GM12878 (cell line): ENCODE results near the gene HIVEP2. TPM values are rescaled to one million over a fixed set of nuclear protein-coding genes. Genes with fewer than 3 reads are reported as not detected.

Experiments used
- CUX1 ChIP-seq: IDR thresholded peaks from 2 replicates; pipeline ENCODE4 v1.6.1; 2012; ENCODE audit warnings: improper control_type of control experiment, low read depth, low read length; ENCODE audit not compliant: insufficient replicate concordance
- IRF3 ChIP-seq: fragments of 450-650 bp; IDR thresholded peaks from 2 replicates; pipeline ENCODE4 v1.6.1; 2014; ENCODE audit warnings: mild to moderate bottlenecking
- IRF5 ChIP-seq: fragments of 450-650 bp; IDR thresholded peaks from 2 replicates; pipeline ENCODE4 v1.6.1; 2017; ENCODE audit warnings: borderline replicate concordance
- NKRF ChIP-seq: fragments of 450-650 bp; conservative IDR thresholded peaks from 2 replicates; pipeline ENCODE4 v1.6.1; 2017; ENCODE audit warnings: mild to moderate bottlenecking, moderate library complexity
- NR2F1 ChIP-seq: fragments of 450-650 bp; conservative IDR thresholded peaks from 2 replicates; pipeline ENCODE4 v1.6.1; 2017; ENCODE audit warnings: mild to moderate bottlenecking
- RAD21 ChIP-seq: IDR thresholded peaks from 2 replicates; pipeline ENCODE4 v1.6.1; 2011; ENCODE audit warnings: mild to moderate bottlenecking, low read depth, low read length, moderate library complexity; ENCODE audit not compliant: insufficient read depth
- polyA plus RNA-seq, 11 experiments: library from polyadenylated mRNA; depleted of rRNA in 4 of 11; unstranded in 6 of 11; stranded (reverse) in 5 of 11; fragments of >200 nt; fragmentation: Nextera tagmentation in 4 of 11; fragmentation: Illumina TruSeq in 1 of 11; extraction: Ambion mirVana in 4 of 11; extraction: Trizol in 1 of 11; gene quantifications; 1 replicate in 1 of 11; 2 replicates in 10 of 11; pipeline versions ENCODE4 v1.2.1 to v1.2.3, GENCODE V29; 2011 to 2016; ENCODE audit warnings: inconsistent platforms in 2 of 11, missing spikeins in 2 of 11, low read depth in 1 of 11
- total RNA-seq, 4 experiments: library from RNA; depleted of rRNA in 3 of 4; stranded (reverse); fragments of >200 nt in 3 of 4; fragmentation: Illumina TruSeq in 1 of 4; extraction: Trizol in 1 of 4; gene quantifications; 2 replicates each; pipeline versions ENCODE4 v1.2.1 to v1.2.3, GENCODE V29; 2013 to 2021

The HIVEP2 gene
- total and polyA plus RNA-seq, 10 of the 15 experiments (the other 5 are each of a cell fraction or from before 2014, with no cell fraction given), result 1.2 to 15.7 (median 10.2) TPM

- TF ChIP-seq RAD21 (0 out of 2 replicates have a peak, but pooled peaks have one; percentile 1), IRF3 (no peak), CUX1 (peak; percentile 69), NR2F1 (no peak), IRF5 (no peak), NKRF (no peak)
Measured at GRCh38 chr6:142913036-142913510, 31.9 kb downstream of the HIVEP2 start (continued).
